NCI-H446 (cell line): ENCODE data around the gene PTPN14.
A peak's percentile ranks its signal among the peaks of the same experiment; 100 is the strongest.

Experiments
- DNase-seq, 2 experiments: peaks; one replicate each; lab custom pipeline; 2025; lab: John Stamatoyannopoulos, UW

PTPN14 gene

GRCh38 chr1:214568328-214568727 lies 16.9 kb upstream of the PTPN14 start:
- DNase-seq = peak; percentile 63 to 75

- DNase-seq = no peak
These were observed 16.1 kb upstream of the PTPN14 start for GRCh38 chr1:214567481-214567980.

GRCh38 chr1:214566158-214567104 lies 15.0 kb upstream of the PTPN14 start:
- DNase-seq = no peak

GRCh38 chr1:214565310-214565709 lies 13.9 kb upstream of the PTPN14 start:
- no peak for DNase-seq

- DNase-seq = no peak
These were observed 12.5 kb upstream of the PTPN14 start for GRCh38 chr1:214563881-214564280.

- DNase-seq = no peak
These were observed 6.7 kb upstream of the PTPN14 start for GRCh38 chr1:214557952-214558735.

- no peak for DNase-seq
These were observed 1.8 kb upstream of the PTPN14 start for GRCh38 chr1:214553142-214553710.

- DNase-seq = peak in 1 of 2 experiments; percentile 29
These were observed 789 bp upstream of the PTPN14 start for GRCh38 chr1:214552174-214552608.

GRCh38 chr1:214550857-214551435 lies 456 bp downstream of the PTPN14 start:
- DNase-seq = peak in 1 of 2 experiments; percentile 64

GRCh38 chr1:214550013-214550856 lies 1.2 kb downstream of the PTPN14 start:
- DNase-seq = no peak

- DNase-seq = no peak
These were observed 1.8 kb downstream of the PTPN14 start for GRCh38 chr1:214549604-214550003.

GRCh38 chr1:214548988-214549387 lies 2.4 kb downstream of the PTPN14 start:
- DNase-seq = no peak

GRCh38 chr1:214548271-214548670 lies 3.1 kb downstream of the PTPN14 start:
- no peak for DNase-seq

- no peak for DNase-seq
These were observed 3.7 kb downstream of the PTPN14 start for GRCh38 chr1:214547747-214548146.

GRCh38 chr1:214546886-214547641 lies 4.3 kb downstream of the PTPN14 start:
- DNase-seq = no peak

GRCh38 chr1:214546084-214546483 lies 5.3 kb downstream of the PTPN14 start:
- no peak for DNase-seq

- DNase-seq = no peak
These were observed 6.1 kb downstream of the PTPN14 start for GRCh38 chr1:214545293-214545692.

- no peak for DNase-seq
These were observed 6.6 kb downstream of the PTPN14 start for GRCh38 chr1:214544791-214545190.

GRCh38 chr1:214542275-214543199 lies 8.9 kb downstream of the PTPN14 start:
- no peak for DNase-seq
